HCT116 (cell line): ENCODE measurements around the gene CYB5D1. TPM values are rescaled to one million over a fixed set of nuclear protein-coding genes. Genes with fewer than 3 reads are reported as not detected.

ENCODE experiments used
- ATAC-seq: fragments of 200-7000 bp; cut with Tn5 transposase; 2 replicates; pipeline ENCODE4 v1.9.1; 2020; ENCODE audit warnings: mild to moderate bottlenecking, moderate library complexity
- BruUV-seq: library from RNA; stranded (reverse); fragments of 400-500 nt; replicated peaks from 2 replicates; lab custom pipeline; 2021; lab: Mats Ljungman, UMichigan
- CTCF ChIA-PET: fragments of 300-600 bp; sonication (Branson Sonifier 250); formaldehyde crosslinking; loops from one replicate; lab custom pipeline; 2021; ENCODE audit warnings: antibody characterized with exemption; lab: Charles Lee
- POLR2A ChIA-PET: fragments of 300-600, 350-600 bp; sonication (Branson Sonifier 250); formaldehyde crosslinking; loops from one replicate; lab custom pipeline; 2021; ENCODE audit warnings: antibody characterized with exemption; lab: Charles Lee
- RAD21 ChIA-PET, 2 experiments: fragments of 300-600 bp; sonication (Branson Sonifier 250); formaldehyde crosslinking; loops; one replicate each; lab custom pipeline; 2023; ENCODE audit warnings: low total read pairs in 2 of 2; ENCODE audit not compliant: uncharacterized antibody in 2 of 2, unreplicated experiment in 2 of 2, low non-redundant PET in 1 of 2; lab: Charles Lee
- DNase-seq: peaks from one replicate; pipeline ENCODE4 v3.0.0-alpha.2; 2010; ENCODE audit warnings: low read depth, low spot score
- H2AFZ ChIP-seq: fragments of 200-600 bp; shearing (Covaris generic), sonication (generic); 2 replicates; pipeline ENCODE4 v1.6.1; 2017; ENCODE audit warnings: low read depth, mixed run types, mixed read lengths, antibody characterized with exemption, low read length; ENCODE audit not compliant: poor library complexity, severe bottlenecking
- H3K27ac ChIP-seq: 2 replicates; pipeline ENCODE4 v1.5.1; 2012; ENCODE audit warnings: low read depth, low read length
- H3K27me3 ChIP-seq: fragments of 200-600 bp; sonication (generic); 2 replicates; pipeline ENCODE4 v1.6.1; 2016; ENCODE audit warnings: mixed run types, low read length, mixed read lengths; ENCODE audit not compliant: insufficient read depth
- H3K36me3 ChIP-seq, 2 experiments: fragments of 200-500 bp in 1 of 2; fragments of 200-600 bp in 1 of 2; sonication (Bioruptor generic) in 1 of 2; sonication (generic) in 1 of 2; 2 replicates each; pipeline versions ENCODE4 v1.5.1 to v1.6.1; 2014 to 2016; ENCODE audit warnings: low read length in 2 of 2, inconsistent platforms in 1 of 2, mixed read lengths in 1 of 2, mixed run types in 1 of 2; ENCODE audit not compliant: insufficient read depth in 2 of 2, control insufficient read depth in 1 of 2
- H3K4me1 ChIP-seq, 2 experiments: fragments of 200-600 bp in 1 of 2; sonication (generic) in 1 of 2; 2 replicates each; pipeline versions ENCODE4 v1.5.1 to v1.6.1; 2012 to 2017; ENCODE audit warnings: low read length in 2 of 2, inconsistent platforms in 1 of 2, mild to moderate bottlenecking in 1 of 2, mixed read lengths in 1 of 2, mixed run types in 1 of 2, moderate library complexity in 1 of 2; ENCODE audit not compliant: insufficient read depth in 2 of 2, control insufficient read depth in 1 of 2
- H3K4me2 ChIP-seq: fragments of 200-600 bp; sonication (generic); 2 replicates; pipeline ENCODE4 v1.6.1; 2017; ENCODE audit warnings: mixed run types, low read length, mixed read lengths
- H3K4me3 ChIP-seq, 2 experiments: fragments of 200-600 bp in 1 of 2; sonication (generic) in 1 of 2; replicated peaks in 1 of 2; 2 replicates each; pipeline ENCODE4 v1.5.1; 2011 to 2016; ENCODE audit warnings: low read length in 2 of 2, control low read depth in 1 of 2, low read depth in 1 of 2, mild to moderate bottlenecking in 1 of 2, mixed read lengths in 1 of 2, mixed run types in 1 of 2
- H3K79me2 ChIP-seq: fragments of 200-600 bp; sonication (generic); 2 replicates; pipeline ENCODE4 v1.6.1; 2017; ENCODE audit warnings: mild to moderate bottlenecking, mixed run types, low read length, moderate library complexity, mixed read lengths; ENCODE audit not compliant: insufficient read depth
- H3K9ac ChIP-seq: fragments of 200-600 bp; sonication (generic); 2 replicates; pipeline ENCODE4 v1.6.1; 2016; ENCODE audit warnings: low read length, mixed read lengths
- H3K9me2 ChIP-seq: fragments of 200-600 bp; sonication (generic), shearing (Covaris generic); 2 replicates; pipeline ENCODE4 v1.6.1; 2017; ENCODE audit warnings: mixed run types, mild to moderate bottlenecking, moderate library complexity; ENCODE audit not compliant: insufficient read depth
- H3K9me3 ChIP-seq, 2 experiments: fragments of 200-500 bp in 1 of 2; fragments of 200-600 bp in 1 of 2; sonication (Bioruptor generic) in 1 of 2; sonication (generic) in 1 of 2; 2 replicates each; pipeline ENCODE4 v1.6.1; 2014 to 2017; ENCODE audit warnings: low read length in 2 of 2, mixed read lengths in 2 of 2, inconsistent platforms in 1 of 2, low read depth in 1 of 2, mild to moderate bottlenecking in 1 of 2, mixed run types in 1 of 2, moderate library complexity in 1 of 2; ENCODE audit not compliant: control insufficient read depth in 1 of 2, insufficient read depth in 1 of 2
- H4K20me1 ChIP-seq: fragments of 200-600 bp; sonication (generic), shearing (Covaris generic); 2 replicates; pipeline ENCODE4 v1.6.1; 2017; ENCODE audit warnings: mixed run types, mild to moderate bottlenecking, moderate library complexity; ENCODE audit not compliant: insufficient read depth
- ATF3 ChIP-seq: IDR thresholded peaks from 2 replicates; pipeline ENCODE4 v1.6.1; 2012
- CBX3 ChIP-seq: IDR thresholded peaks from 2 replicates; pipeline ENCODE4 v1.6.1; 2012; ENCODE audit warnings: low read depth
- CEBPB ChIP-seq: IDR thresholded peaks from 2 replicates; pipeline ENCODE4 v1.6.1; 2012; ENCODE audit warnings: low read depth
- EGR1 ChIP-seq: IDR thresholded peaks from 2 replicates; pipeline ENCODE4 v1.6.1; 2012; ENCODE audit warnings: low read depth
- EZH2 ChIP-seq: fragments of 200-600 bp; sonication (generic); IDR thresholded peaks from 2 replicates; pipeline ENCODE4 v1.6.1; 2017; ENCODE audit warnings: antibody characterized with exemption, mixed run types
- EZH2phosphoT487 ChIP-seq: fragments of 200-600 bp; IDR thresholded peaks from 2 replicates; pipeline ENCODE4 v1.6.1; 2018; ENCODE audit warnings: antibody characterized with exemption, borderline replicate concordance
- JUND ChIP-seq: IDR thresholded peaks from 2 replicates; pipeline ENCODE4 v1.6.1; 2012
- MAX ChIP-seq: IDR thresholded peaks from 2 replicates; pipeline ENCODE4 v1.6.1; 2012
- POLR2A ChIP-seq: IDR thresholded peaks from 2 replicates; pipeline ENCODE4 v1.7.0; 2011; ENCODE audit warnings: borderline replicate concordance; ENCODE audit not compliant: insufficient read depth, insufficient read length; ENCODE audit errors: extremely low read depth
- RAD21 ChIP-seq: IDR thresholded peaks from 2 replicates; pipeline ENCODE4 v1.6.1; 2012; ENCODE audit warnings: low read depth, mild to moderate bottlenecking
- REST ChIP-seq: IDR thresholded peaks from 2 replicates; pipeline ENCODE4 v1.6.1; 2012; ENCODE audit warnings: low read depth
- SIN3A ChIP-seq: IDR thresholded peaks from 2 replicates; pipeline ENCODE4 v1.6.1; 2012; ENCODE audit warnings: low read depth
- SP1 ChIP-seq: IDR thresholded peaks from 2 replicates; pipeline ENCODE4 v1.6.1; 2012; ENCODE audit warnings: low read depth
- SRF ChIP-seq: IDR thresholded peaks from 2 replicates; pipeline ENCODE4 v1.6.1; 2012; ENCODE audit warnings: low read depth
- TCF7L2 ChIP-seq: IDR thresholded peaks from 2 replicates; pipeline ENCODE4 v1.7.0; 2011; ENCODE audit warnings: borderline replicate concordance, inconsistent platforms; ENCODE audit not compliant: insufficient read depth, insufficient read length; ENCODE audit errors: extremely low read depth
- ZFX ChIP-seq: fragments of 450-650 bp; IDR thresholded peaks from 2 replicates; pipeline ENCODE4 v1.6.1; 2017
- ZNF274 ChIP-seq: fragments of 200-500 bp; sonication (Bioruptor generic); IDR thresholded peaks from 2 replicates; pipeline ENCODE4 v1.6.1; 2014; ENCODE audit warnings: mild to moderate bottlenecking, low read depth, low read length, inconsistent platforms
- intact Hi-C: fragments of 100-400 bp; cut with micrococcal nuclease; formaldehyde crosslinking; loops from 2 replicates; pipeline ENCODE4 v1.10.0; 2022
- total RNA-seq: library from RNA; stranded (reverse); gene quantifications from one replicate; pipeline ENCODE4 v1.2.1, GENCODE V29; 2021; ENCODE audit not compliant: unreplicated experiment

CYB5D1 gene
- total RNA-seq, 1 experiment from 2014 or later, result 21.5 TPM

- RAD21 ChIA-PET, result no interaction called here
- ATAC-seq (no peak), DNase-seq (no peak)
- POLR2A ChIA-PET, result no interaction called here
- H3K4me3 ChIP-seq, result no peak overlapping the region
- CTCF ChIA-PET, result interaction anchor here (1.0 kb wide), 1 partner anchor 16 kb away, joined by 3 read pairs; no protein-coding TSS in a partner anchor
- H3K27ac ChIP-seq, result no peak overlapping the region
- no peaks in the 10 kb centered on the region for H3K79me2 ChIP-seq
- no peaks in the 10 kb centered on the region for H3K36me3 ChIP-seq
- H3K9me2 ChIP-seq, result no peaks in the 10 kb centered on the region
- no peak overlapping the region for H3K9ac ChIP-seq
- no peak overlapping the region for H2AFZ ChIP-seq
- no TSS peak for BruUV-seq
- TF ChIP-seq EZH2 (no peak), ZNF274 (no peak), SRF (no peak), REST (no peak), CBX3 (no peak), TCF7L2 (no peak), EZH2phosphoT487 (no peak), ZFX (no peak), MAX (no peak), RAD21 (no peak), ATF3 (no peak), CEBPB (no peak), EGR1 (no peak), SP1 (no peak), SIN3A (no peak), JUND (no peak), POLR2A (no peak)
- no peaks in the 10 kb centered on the region for H4K20me1 ChIP-seq
- H3K9me3 ChIP-seq, result no peaks in the 10 kb centered on the region
- H3K4me1 ChIP-seq, result no peaks in the 10 kb centered on the region
- no peak overlapping the region for H3K4me2 ChIP-seq
- no peaks in the 10 kb centered on the region for H3K27me3 ChIP-seq
- intact Hi-C loops, result no loop called here
Observed at GRCh38 chr17:7818746-7819645, 38.8 kb upstream of the CYB5D1 start.
